MM.1S (cell line): ENCODE data around the gene ZNF566.

Source experiments
- DNase-seq: peaks from one replicate; pipeline ENCODE4 v3.0.0-alpha.2; 2015
- H2AFZ ChIP-seq: fragments of 300-600 bp; sonication (generic); 2 replicates; pipeline ENCODE4 v1.6.0; 2016; ENCODE audit warnings: antibody characterized with exemption, low read length
- H3F3A ChIP-seq: fragments of 300-600 bp; sonication (generic); 2 replicates; pipeline ENCODE4 v1.6.1; 2016; ENCODE audit warnings: mild to moderate bottlenecking, antibody characterized with exemption, low read length, moderate library complexity, mixed read lengths; ENCODE audit not compliant: insufficient read depth
- H3K27ac ChIP-seq: fragments of 300-600 bp; sonication (generic); 2 replicates; pipeline ENCODE4 v1.5.1; 2016; ENCODE audit warnings: mild to moderate bottlenecking, low read length
- H3K27me3 ChIP-seq: fragments of 300-600 bp; sonication (generic); replicated peaks from 2 replicates; pipeline ENCODE4 v1.6.0; 2016; ENCODE audit warnings: low read length; ENCODE audit not compliant: insufficient read depth
- H3K36me3 ChIP-seq: fragments of 300-600 bp; sonication (generic); replicated peaks from 2 replicates; pipeline ENCODE4 v1.6.1; 2016; ENCODE audit warnings: mild to moderate bottlenecking, low read length, mixed read lengths; ENCODE audit not compliant: insufficient read depth
- H3K4me1 ChIP-seq: fragments of 300-600 bp; sonication (generic); 2 replicates; pipeline ENCODE4 v1.6.1; 2016; ENCODE audit warnings: low read length, mixed read lengths
- H3K4me2 ChIP-seq: fragments of 300-600 bp; sonication (generic); 2 replicates; pipeline ENCODE4 v1.6.0; 2016; ENCODE audit warnings: low read depth, low read length
- H3K4me3 ChIP-seq: fragments of 300-600 bp; sonication (generic); 2 replicates; pipeline ENCODE4 v1.5.1; 2016; ENCODE audit warnings: low read length, mixed read lengths
- H3K79me2 ChIP-seq: fragments of 300-600 bp; sonication (generic); 2 replicates; pipeline ENCODE4 v1.6.1; 2016; ENCODE audit warnings: mixed run types, low read length, mixed read lengths
- H3K9ac ChIP-seq: fragments of 300-600 bp; sonication (generic); 2 replicates; pipeline ENCODE4 v1.6.1; 2016; ENCODE audit warnings: low read length, mixed read lengths
- H3K9me2 ChIP-seq: fragments of 300-600 bp; sonication (generic); replicated peaks from 2 replicates; pipeline ENCODE4 v1.6.1; 2016; ENCODE audit warnings: mild to moderate bottlenecking, low read length, mixed read lengths; ENCODE audit not compliant: insufficient read depth
- H3K9me3 ChIP-seq: fragments of 300-600 bp; sonication (generic); replicated peaks from 2 replicates; pipeline ENCODE4 v1.6.1; 2016; ENCODE audit warnings: mild to moderate bottlenecking, low read length, mixed read lengths; ENCODE audit not compliant: insufficient read depth
- H4K20me1 ChIP-seq: fragments of 300-600 bp; sonication (generic); 2 replicates; pipeline ENCODE4 v1.6.1; 2016; ENCODE audit warnings: mild to moderate bottlenecking, low read length, moderate library complexity, mixed read lengths; ENCODE audit not compliant: insufficient read depth
- CTCF ChIP-seq: fragments of 300-600 bp; sonication (generic); IDR thresholded peaks from 2 replicates; pipeline ENCODE4 v1.5.1; 2016; ENCODE audit warnings: antibody characterized with exemption, low read length, mixed read lengths
- EZH2 ChIP-seq: fragments of 300-600 bp; sonication (generic); optimal IDR thresholded peaks from 2 replicates; pipeline ENCODE3; 2017; ENCODE audit warnings: low read depth, mild to moderate bottlenecking, antibody characterized with exemption, low read length, mixed read lengths
- EZH2phosphoT487 ChIP-seq: fragments of 300-600 bp; sonication (generic); IDR thresholded peaks from 2 replicates; pipeline ENCODE4 v1.6.1; 2018; ENCODE audit warnings: antibody characterized with exemption, low read length

The ZNF566 gene

GRCh38 chr19:36418287-36419001 lies 70.9 kb downstream of the ZNF566 start, which contains the start of gene ZFP82:
ZFP82 (minus strand) TSS chr19:36418644; CDS start chr19:36409789, 8,855 bp downstream.
- Histone ChIP-seq H2AFZ (no peak within 1 kb of the TSS), H3K4me3 (no peak within 1 kb of the TSS; the same call in 1 of the 2 replicates), H3K27me3 (no peaks in the 10 kb centered on the region), H3K9ac (no peak within 1 kb of the TSS), H3K4me2 (no peak within 1 kb of the TSS), H3K79me2 (no peaks in the 10 kb centered on the region), H4K20me1 (no peaks in the 10 kb centered on the region), H3K27ac (no peak within 1 kb of the TSS), H3K9me3 (no peaks in the 10 kb centered on the region; the same call in 1 of the 2 replicates), H3F3A (no peaks in the 10 kb centered on the region), H3K9me2 (no peaks in the 10 kb centered on the region), H3K36me3 (no peaks in the 10 kb centered on the region), H3K4me1 (no peaks in the 10 kb centered on the region)
- no peak for DNase-seq
- no peak for TF ChIP-seq EZH2
- TF ChIP-seq EZH2phosphoT487, result no peak
- no peak for TF ChIP-seq CTCF

DNA sequence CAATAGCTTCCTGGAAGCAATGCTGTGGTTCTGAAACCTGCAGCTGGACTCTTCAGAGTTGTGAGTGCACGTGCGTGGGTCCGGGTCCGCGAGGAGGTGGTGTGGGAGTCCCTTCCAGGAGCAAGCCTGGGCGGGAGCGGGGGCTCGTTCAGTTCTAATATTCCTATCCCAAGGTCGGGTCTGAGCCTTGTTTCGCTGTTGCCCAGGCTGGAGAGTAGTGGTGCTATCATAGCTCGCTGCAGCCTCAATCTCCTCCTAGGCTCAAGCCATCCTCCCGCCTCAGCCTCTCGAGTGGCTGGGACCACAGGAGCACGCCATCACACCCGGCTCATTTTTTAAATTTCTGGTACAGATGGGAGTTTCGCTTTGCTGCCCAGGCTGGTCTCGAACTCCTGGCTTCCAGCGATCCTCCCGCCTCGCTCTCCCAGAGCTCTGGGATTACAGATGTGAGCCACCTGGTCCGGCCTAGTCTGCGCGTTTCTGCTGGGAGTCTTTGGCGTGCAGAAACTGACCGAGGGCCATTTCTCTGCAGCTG lies 71.5 kb downstream of the ZNF566 start:
- no peak for TF ChIP-seq EZH2
- no peak for TF ChIP-seq EZH2phosphoT487
- no peak for TF ChIP-seq CTCF
- H3K9me2 ChIP-seq, result no peaks in the 10 kb centered on the region
- no peaks in the 10 kb centered on the region for H3K79me2 ChIP-seq
- no peak for DNase-seq
- H3K36me3 ChIP-seq, result no peaks in the 10 kb centered on the region
- H3K27me3 ChIP-seq, result no peaks in the 10 kb centered on the region
- H3K9me3 ChIP-seq, result no peaks in the 10 kb centered on the region
- no peak overlapping the region for H3K4me2 ChIP-seq
- no peak overlapping the region for H3K9ac ChIP-seq
- no peaks in the 10 kb centered on the region for H3K4me1 ChIP-seq
- H4K20me1 ChIP-seq, result no peaks in the 10 kb centered on the region
- H3K4me3 ChIP-seq, result no peak overlapping the region; the same call in 1 of the 2 replicates
- no peaks in the 10 kb centered on the region for H3F3A ChIP-seq
- H2AFZ ChIP-seq, result no peak overlapping the region
- no peak overlapping the region for H3K27ac ChIP-seq

DNA sequence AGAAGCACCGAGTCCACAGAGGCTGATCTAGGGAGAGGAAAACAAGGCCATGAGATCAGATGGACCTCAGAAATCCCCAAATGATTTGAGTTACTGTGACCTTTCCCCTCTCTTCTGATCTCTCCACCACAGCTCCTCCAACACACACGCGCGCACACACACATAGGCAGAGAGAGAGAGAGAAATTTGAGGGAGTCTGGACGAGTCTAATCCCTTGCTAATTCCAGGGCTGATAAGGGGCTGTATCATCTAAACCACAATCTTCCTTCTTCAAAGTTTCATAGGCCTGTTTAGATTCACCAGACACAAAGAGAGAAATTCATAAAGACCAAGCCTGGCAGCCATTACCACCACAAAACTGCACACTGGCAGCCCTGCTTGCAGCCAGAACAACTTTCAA lies 79.5 kb downstream of the ZNF566 start:
- H3K36me3 ChIP-seq, result no peaks in the 10 kb centered on the region
- H3K79me2 ChIP-seq, result no peaks in the 10 kb centered on the region

More for the DNA sequence above, 79.5 kb downstream of the ZNF566 start:
- Histone ChIP-seq H3F3A (no peaks in the 10 kb centered on the region), H4K20me1 (no peaks in the 10 kb centered on the region), H3K9me3 (0 out of 2 replicates have a peak, but pooled peaks cover 3% of the 10 kb centered on the region), H3K9me2 (no peaks in the 10 kb centered on the region), H3K4me2 (no peak overlapping the region), H3K4me1 (no peaks in the 10 kb centered on the region), H3K27me3 (no peaks in the 10 kb centered on the region), H3K27ac (no peak overlapping the region), H3K9ac (no peak overlapping the region), H2AFZ (no peak overlapping the region), H3K4me3 (no peak overlapping the region)
- TF ChIP-seq EZH2 (no peak), EZH2phosphoT487 (no peak), CTCF (no peak)
- DNase-seq, result no peak
